Aorta (tissue), 5 donors: ENCODE results near the gene TMC4. TPM values are rescaled to one million over a fixed set of nuclear protein-coding genes. Genes with fewer than 3 reads are reported as not detected.

Experiments
- ATAC-seq: fragments of 200-7000 bp; cut with Tn5 transposase; one replicate; pipeline ENCODE4 v1.9.1; 2022; ENCODE audit warnings: moderate library complexity; ENCODE audit not compliant: low FRiP score
- DNase-seq, 2 donors: peaks; one replicate each; pipeline ENCODE4 v3.0.0-alpha.2; 2020
- H3K27ac ChIP-seq, 2 donors: one replicate each; pipeline ENCODE4 v1.5.1; 2013; ENCODE audit warnings: low read length in 2 of 2, mild to moderate bottlenecking in 2 of 2, moderate library complexity in 2 of 2, control low read depth in 1 of 2, inconsistent platforms in 1 of 2, low read depth in 1 of 2
- H3K27me3 ChIP-seq, 2 donors: one replicate each; pipeline ENCODE4 v1.6.1; 2013; ENCODE audit warnings: control low read depth in 1 of 2, low read length in 1 of 2, mild to moderate bottlenecking in 1 of 2, moderate library complexity in 1 of 2; ENCODE audit not compliant: insufficient read depth in 2 of 2, control insufficient read depth in 1 of 2
- H3K36me3 ChIP-seq, 2 donors: one replicate each; pipeline ENCODE4 v1.6.1; 2013; ENCODE audit warnings: control low read depth in 1 of 2, low read length in 1 of 2, mild to moderate bottlenecking in 1 of 2; ENCODE audit not compliant: insufficient read depth in 2 of 2, control insufficient read depth in 1 of 2
- H3K4me1 ChIP-seq, 2 donors: one replicate each; pipeline ENCODE4 v1.6.1; 2013; ENCODE audit warnings: low read length in 2 of 2, control low read depth in 1 of 2, mild to moderate bottlenecking in 1 of 2, moderate library complexity in 1 of 2; ENCODE audit not compliant: insufficient read depth in 2 of 2, control insufficient read depth in 1 of 2
- H3K4me3 ChIP-seq, 2 donors: one replicate each; pipeline ENCODE4 v1.5.1; 2013; ENCODE audit warnings: low read length in 2 of 2, control low read depth in 1 of 2, mild to moderate bottlenecking in 1 of 2
- H3K9me3 ChIP-seq: one replicate; pipeline ENCODE4 v1.6.1; 2013; ENCODE audit warnings: mild to moderate bottlenecking, low read length; ENCODE audit not compliant: control insufficient read depth
- WGBS, 2 donors: extraction: QIAGEN DNeasy Blood & Tissue Kit; methylation state at CpG; one replicate each; pipeline ENCODE4 v1.1.7; 2013; 5-methylcytosine and 5-hydroxymethylcytosine counted together
- intact Hi-C, 2 donors: fragments of 100-400 bp; cut with DNase I; formaldehyde crosslinking; loops; one replicate each; pipeline versions ENCODE4 v1.14.2 to v1.15.0; 2022
- polyA plus RNA-seq, 2 donors: library from polyadenylated mRNA; stranded (reverse); fragments of 200-250 nt; gene quantifications; one replicate each; pipeline ENCODE4 v1.2.3, GENCODE V29; 2013
- total RNA-seq, 2 donors: library from RNA; stranded (reverse); fragmentation: NEBNext Ultra II Directional; extraction: Animal tissue kit (Norgen Biotek cat#: 25700); gene quantifications; one replicate each; pipeline ENCODE4 v1.2.1, GENCODE V29; 2021
- donor health status: healthy with polysubstance abuse.
- donor health status: Bipolar disorder and iron deficiency.
- donor health status: DM: no; HTN: no; CAD: no.
- donor health status: DM: no; HTN: no; CAD: no.
- donor health status: DM: yes; HTN: yes; CAD: no.

The TMC4 gene
- total and polyA plus RNA-seq, 4 donors, result 0.08 to 15.8 (median 4.3) TPM

DNA sequence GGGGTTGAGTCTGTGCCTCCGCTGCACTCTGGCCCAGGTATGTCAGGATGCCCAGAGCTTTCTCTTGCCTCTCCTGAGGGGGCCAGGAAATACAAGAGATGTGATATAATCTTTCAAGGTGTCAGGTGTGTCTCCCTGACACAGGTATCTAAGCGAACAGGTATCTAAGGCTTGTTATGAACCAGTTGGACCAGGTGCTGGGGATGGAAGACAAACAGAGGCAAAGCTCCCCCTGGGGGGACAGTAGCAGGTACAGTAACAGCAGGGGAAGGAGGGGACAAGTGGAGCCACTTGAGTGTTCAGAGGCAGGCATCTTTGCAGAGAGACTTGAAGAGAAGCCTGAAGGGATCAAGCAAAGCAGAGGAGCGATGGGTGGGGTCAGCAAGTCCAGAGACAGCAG is 16.0 kb downstream of the TMC4 start:
- intact Hi-C loops, result loop anchor here in 1 of 2 donors (10.0 kb wide), 1 partner anchor 298 kb away; no protein-coding TSS in a partner anchor
- H3K9me3 ChIP-seq, result no peaks in the 10 kb centered on the region
- ATAC-seq (no peak), DNase-seq (no peak)
- WGBS, 2 donors, result 93 to 96% methylated on average over 3 of the region's 3 CpGs
- H3K27me3 ChIP-seq, result no peaks in the 10 kb centered on the region
- H3K36me3 ChIP-seq, result peaks cover 4 to 10% of the 10 kb centered on the region in 2 donors
- H3K4me3 ChIP-seq, result no peak overlapping the region
- H3K4me1 ChIP-seq, result no peaks in the 10 kb centered on the region
- no peak overlapping the region for H3K27ac ChIP-seq

DNA sequence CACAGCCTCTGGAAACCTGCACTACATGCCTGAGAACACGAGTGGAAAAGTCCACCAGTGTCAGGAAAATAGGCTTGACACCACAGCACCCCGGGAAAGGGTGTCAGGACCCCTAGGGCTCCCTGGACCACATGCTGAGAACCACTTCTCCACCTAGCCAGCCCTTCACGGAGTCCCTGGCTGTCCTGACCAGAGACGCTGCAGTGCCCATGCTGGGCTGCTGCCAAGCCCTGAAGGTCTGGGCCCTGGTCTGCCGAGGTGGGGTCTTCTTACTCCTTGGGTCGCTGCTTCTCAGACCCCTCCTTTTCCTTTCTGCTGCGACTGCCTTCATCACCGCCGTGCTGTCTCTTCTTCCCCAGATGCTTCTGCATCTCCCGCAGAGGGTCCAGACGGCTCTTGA is 16.5 kb downstream of the TMC4 start:
- Histone ChIP-seq H3K4me3 (no peak overlapping the region), H3K27me3 (no peaks in the 10 kb centered on the region), H3K27ac (no peak overlapping the region), H3K9me3 (no peaks in the 10 kb centered on the region), H3K4me1 (no peaks in the 10 kb centered on the region), H3K36me3 (peaks cover 4 to 10% of the 10 kb centered on the region in 2 donors)
- no peak for ATAC-seq
- intact Hi-C loops, result loop anchor here in 1 of 2 donors (10.0 kb wide), 1 partner anchor 298 kb away; no protein-coding TSS in a partner anchor
- WGBS, 2 donors, result 70 to 73% methylated on average over 11 of the region's 11 CpGs
- no peak for DNase-seq

DNA sequence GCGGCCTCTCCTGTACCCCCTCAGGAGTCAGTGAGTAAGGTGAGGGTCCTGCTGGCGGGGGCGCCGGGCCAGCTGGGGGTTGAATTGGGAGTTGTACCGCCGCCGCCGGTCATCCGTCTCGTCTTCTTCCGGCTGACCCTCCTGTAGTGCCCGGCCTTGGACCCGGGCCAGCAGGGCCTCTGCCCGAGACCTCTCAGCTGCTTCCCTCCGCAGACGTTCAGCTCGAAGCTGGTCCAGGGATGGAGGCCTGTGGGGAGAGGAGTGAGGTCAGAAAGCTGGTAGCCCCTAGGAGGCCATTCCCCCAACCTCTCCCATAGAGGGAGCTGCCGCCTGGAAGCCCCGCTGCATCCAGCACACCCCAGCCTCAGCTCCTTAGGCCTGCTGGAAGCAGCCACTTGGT is 17.3 kb downstream of the TMC4 start:
- Histone ChIP-seq H3K27ac (no peak overlapping the region), H3K36me3 (peaks cover 4 to 10% of the 10 kb centered on the region in 2 donors), H3K9me3 (no peaks in the 10 kb centered on the region), H3K27me3 (no peaks in the 10 kb centered on the region), H3K4me3 (no peak overlapping the region), H3K4me1 (no peaks in the 10 kb centered on the region)
- 50 to 62% methylated on average over 16 to 19 of the region's 19 CpGs for WGBS, 2 donors
- ATAC-seq, result no peak
- intact Hi-C loops, result loop anchor here in 1 of 2 donors (10.0 kb wide), 1 partner anchor 299 kb away; no protein-coding TSS in a partner anchor
- no peak for DNase-seq

DNA sequence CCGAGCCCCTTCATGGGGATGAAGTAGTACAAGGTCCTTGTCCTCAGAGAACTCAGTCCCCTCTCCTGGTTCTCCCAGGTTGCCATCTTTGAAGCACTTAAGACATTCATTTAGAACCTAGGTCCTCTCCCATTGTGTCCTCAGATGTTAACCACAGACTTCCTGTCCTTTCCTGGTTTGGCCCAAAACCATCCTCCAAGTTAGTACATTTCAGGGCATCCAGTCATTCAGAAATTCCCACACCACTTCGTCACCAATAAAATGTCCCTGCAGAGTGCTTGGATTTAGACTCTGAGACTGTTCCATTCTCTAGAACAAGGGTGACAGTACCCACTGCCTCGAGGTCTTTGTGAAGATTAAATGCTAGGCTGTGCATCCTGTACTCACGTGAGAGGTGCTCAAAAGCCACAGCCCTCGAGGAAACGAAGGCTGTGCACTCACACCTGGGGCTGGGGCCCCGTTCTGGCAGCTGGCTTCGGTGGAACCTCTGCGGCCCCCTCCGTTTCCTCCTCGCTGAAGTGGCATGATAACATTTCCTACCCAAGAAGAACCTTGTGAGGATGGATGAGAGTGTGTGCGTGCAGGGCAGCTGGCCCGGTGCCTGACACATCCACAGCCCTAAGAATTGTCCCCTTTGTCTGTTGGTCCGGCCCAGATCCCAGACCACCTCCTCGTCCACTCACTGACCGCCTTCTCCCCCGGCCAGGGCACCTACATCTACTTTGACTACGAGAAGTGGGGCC is 18.2 kb downstream of the TMC4 start:
- Histone ChIP-seq H3K4me3 (no peak overlapping the region), H3K27ac (no peak overlapping the region), H3K27me3 (no peaks in the 10 kb centered on the region), H3K4me1 (no peaks in the 10 kb centered on the region), H3K9me3 (no peaks in the 10 kb centered on the region), H3K36me3 (peaks cover 4 to 10% of the 10 kb centered on the region in 2 donors)
- 67 to 70% methylated on average over 18 of the region's 18 CpGs for whole genome bisulfite sequencing, 2 donors
- no peak for DNase-seq
- ATAC-seq, result no peak
- intact Hi-C loops, result loop anchor here in 1 of 2 donors (10.0 kb wide), 1 partner anchor 300 kb away; no protein-coding TSS in a partner anchor

DNA sequence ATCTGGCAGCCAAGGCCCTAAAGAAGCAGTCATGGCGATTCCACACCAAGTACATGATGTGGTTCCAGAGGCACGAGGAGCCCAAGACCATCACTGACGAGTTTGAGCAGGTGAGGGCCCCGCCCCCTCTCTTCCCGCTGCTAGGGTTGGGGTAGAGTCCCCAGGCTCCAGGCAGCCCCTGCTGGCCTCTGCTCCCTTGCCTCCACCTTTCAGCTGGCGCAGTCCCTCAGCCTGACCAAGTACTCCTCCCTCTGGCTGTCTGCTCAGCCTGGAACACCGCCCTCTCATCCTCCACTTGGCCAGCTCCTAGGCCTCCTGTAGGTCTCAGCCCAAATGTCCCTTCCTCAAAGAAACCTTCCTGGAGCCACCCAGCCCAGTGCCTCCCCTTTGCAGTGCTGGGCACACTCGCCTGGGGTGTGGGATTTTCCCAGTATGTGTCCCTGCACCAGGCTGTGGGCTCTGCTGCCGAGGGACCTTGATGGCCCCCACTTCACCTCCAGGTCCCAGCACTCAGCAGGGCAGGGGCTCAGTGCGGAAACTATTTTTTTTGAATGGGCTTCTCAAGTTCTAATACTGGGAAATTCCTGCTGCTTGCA is 19.1 kb downstream of the TMC4 start:
- no peak overlapping the region for H3K27ac ChIP-seq
- no peaks in the 10 kb centered on the region for H3K4me1 ChIP-seq
- H3K9me3 ChIP-seq, result no peaks in the 10 kb centered on the region
- H3K36me3 ChIP-seq, result peaks cover 4 to 10% of the 10 kb centered on the region in 2 donors
- 72 to 77% methylated on average over 10 of the region's 10 CpGs for WGBS, 2 donors
- ATAC-seq, result no peak
- intact Hi-C loops, result loop anchor here in 1 of 2 donors (10.0 kb wide), 1 partner anchor 301 kb away; no protein-coding TSS in a partner anchor
- H3K4me3 ChIP-seq, result no peak overlapping the region
- no peaks in the 10 kb centered on the region for H3K27me3 ChIP-seq
- DNase-seq, result no peak

DNA sequence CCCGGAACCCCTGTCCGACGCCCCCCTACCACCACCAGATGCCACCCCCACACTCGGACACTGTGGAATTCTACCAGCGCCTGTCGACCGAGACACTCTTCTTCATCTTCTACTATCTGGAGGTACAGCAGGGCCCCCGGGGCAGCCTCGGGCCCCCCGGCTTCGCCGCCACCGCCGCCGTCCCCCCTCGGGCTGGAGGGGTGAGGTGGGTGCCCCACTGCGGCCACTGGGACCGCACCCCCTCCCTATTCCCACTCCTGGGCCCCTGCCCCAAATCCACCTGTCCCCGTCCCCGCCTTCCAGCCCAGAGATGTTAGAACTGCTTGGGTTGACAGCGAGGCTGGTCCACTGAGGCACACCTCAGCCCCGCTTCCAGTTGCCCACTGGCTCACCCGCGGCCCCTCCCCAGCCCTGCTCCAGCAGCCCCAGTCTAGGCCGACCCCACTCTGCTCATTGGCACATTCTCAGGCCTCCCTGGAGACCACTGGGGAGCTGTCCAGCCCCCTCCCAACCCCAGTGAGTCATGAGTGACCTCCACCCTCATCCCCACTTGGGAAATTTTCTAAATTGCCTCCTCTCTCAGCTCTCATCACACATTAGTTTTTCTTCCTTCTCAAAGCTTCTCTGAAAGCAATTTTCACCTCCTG is 20.0 kb downstream of the TMC4 start:
- Histone ChIP-seq H3K4me1 (no peaks in the 10 kb centered on the region), H3K9me3 (no peaks in the 10 kb centered on the region), H3K36me3 (peaks cover 4 to 11% of the 10 kb centered on the region in 2 donors), H3K27ac (no peak overlapping the region), H3K27me3 (no peaks in the 10 kb centered on the region), H3K4me3 (no peak overlapping the region)
- intact Hi-C loops, result loop anchor here in 1 of 2 donors (10.0 kb wide), 1 partner anchor 302 kb away; no protein-coding TSS in a partner anchor
- DNase-seq (no peak), ATAC-seq (no peak)
- 84% methylated on average over 25 of the region's 25 CpGs for WGBS, 2 donors

DNA sequence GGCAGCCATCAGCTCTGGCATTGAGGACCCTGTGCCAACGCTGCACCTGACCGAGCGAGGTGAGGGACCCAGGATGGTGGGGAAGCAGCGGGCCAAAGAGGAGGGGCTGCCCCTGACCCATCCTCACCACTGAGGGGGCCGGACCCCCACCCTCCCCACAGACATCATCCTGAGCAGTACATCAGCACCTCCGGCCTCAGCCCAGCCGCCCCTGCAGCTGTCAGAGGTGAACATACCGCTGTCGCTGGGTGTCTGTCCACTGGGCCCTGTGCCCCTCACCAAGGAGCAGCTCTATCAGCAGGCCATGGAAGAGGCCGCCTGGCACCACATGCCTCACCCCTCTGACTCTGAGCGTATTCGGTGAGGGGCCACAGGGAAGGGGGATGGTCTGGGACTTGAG is 20.7 kb downstream of the TMC4 start:
- peaks cover 4 to 11% of the 10 kb centered on the region in 2 donors for H3K36me3 ChIP-seq
- no peaks in the 10 kb centered on the region for H3K4me1 ChIP-seq
- H3K27me3 ChIP-seq, result no peaks in the 10 kb centered on the region
- no peak overlapping the region for H3K4me3 ChIP-seq
- DNase-seq, result no peak
- 87% methylated on average over 12 of the region's 12 CpGs for WGBS, 2 donors
- no peak for ATAC-seq
- H3K27ac ChIP-seq, result no peak overlapping the region
- no peaks in the 10 kb centered on the region for H3K9me3 ChIP-seq
- intact Hi-C loops, result loop anchor here in 1 of 2 donors (10.0 kb wide), 1 partner anchor 303 kb away; no protein-coding TSS in a partner anchor

DNA sequence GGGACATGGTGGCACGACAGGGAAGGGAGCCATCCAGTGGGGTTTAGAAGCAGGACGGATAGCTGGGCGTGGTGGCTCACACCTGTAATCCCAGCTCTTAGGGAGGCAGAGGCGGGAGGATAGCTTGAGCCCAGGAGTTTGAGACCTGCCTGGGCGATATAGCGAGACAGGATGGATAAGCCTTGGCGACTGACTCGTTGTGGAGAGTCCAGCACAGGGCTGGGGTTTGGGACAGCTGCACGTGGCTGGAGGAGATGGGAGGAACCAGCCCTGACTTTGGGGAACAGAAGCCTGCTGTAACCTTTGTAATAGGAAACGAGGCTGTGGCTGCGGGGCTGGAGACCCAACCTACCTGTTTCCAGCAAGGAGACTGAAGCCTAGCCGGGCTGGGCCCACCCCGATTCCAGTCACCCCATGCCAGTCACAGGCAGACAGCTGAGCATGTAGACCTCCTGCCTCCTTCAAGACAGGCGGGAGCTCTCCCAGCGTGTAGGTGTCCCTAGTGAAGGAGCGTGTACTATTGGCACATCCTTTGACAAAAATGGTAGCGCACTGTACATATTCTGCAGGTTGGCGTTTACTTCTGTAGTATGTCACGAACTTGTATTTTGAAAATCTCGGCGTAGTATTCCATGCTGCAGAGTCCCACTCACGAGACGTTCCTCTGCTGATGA is 21.5 kb downstream of the TMC4 start:
- H3K36me3 ChIP-seq, result peaks cover 4 to 10% of the 10 kb centered on the region in 2 donors
- 82% methylated on average over 23 of the region's 23 CpGs for WGBS, 2 donors
- H3K4me3 ChIP-seq, result no peak overlapping the region
- no peaks in the 10 kb centered on the region for H3K4me1 ChIP-seq
- intact Hi-C loops, result loop anchor here in 1 of 2 donors (10.0 kb wide), 1 partner anchor 303 kb away; no protein-coding TSS in a partner anchor
- DNase-seq, result no peak
- H3K9me3 ChIP-seq, result no peaks in the 10 kb centered on the region
- H3K27ac ChIP-seq, result no peak overlapping the region
- no peaks in the 10 kb centered on the region for H3K27me3 ChIP-seq
- ATAC-seq, result no peak
